Measurements from ENCODE around the gene MT1B.

Gene MT1B

DNA sequence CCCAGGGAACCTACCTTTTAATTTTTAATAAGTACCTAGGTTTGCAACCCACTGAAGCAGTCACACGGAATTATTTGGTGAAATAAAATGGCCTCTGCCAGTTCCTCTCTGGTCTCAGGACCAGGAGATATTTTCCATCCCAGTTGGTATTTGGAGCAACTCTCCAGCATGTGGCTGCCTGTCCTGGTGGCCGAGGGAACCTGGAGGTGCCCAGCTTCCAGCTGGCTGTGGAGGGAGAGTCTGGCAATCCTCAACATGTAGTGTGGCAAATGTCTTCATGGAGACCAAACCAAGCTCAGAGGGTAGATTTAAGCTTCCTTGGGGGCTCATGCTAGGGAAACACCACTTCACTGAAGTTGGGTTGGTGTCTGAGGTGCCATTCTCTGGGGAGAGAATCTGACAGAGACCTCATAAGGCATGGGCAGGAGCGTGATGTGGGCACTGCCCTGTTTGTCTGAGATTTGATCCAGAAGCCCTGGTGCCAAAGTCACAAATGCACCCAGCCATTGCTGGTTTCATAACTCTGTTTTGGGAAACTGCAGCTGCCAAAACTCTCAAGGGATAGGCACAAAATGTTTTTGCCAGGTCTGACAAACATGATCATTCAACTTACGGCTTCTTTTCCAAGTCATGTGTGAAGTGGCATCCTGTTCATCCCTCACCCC is 33.4 kb downstream of the MT1B start:
- no peak for DNase-seq (ENCODE audit: low read depth, low spot score)

- no peak for DNase-seq (ENCODE audit: low read depth, low spot score)
These were observed 35.1 kb downstream of the MT1B start for GRCh38 chr16:56686758-56687157.

DNA sequence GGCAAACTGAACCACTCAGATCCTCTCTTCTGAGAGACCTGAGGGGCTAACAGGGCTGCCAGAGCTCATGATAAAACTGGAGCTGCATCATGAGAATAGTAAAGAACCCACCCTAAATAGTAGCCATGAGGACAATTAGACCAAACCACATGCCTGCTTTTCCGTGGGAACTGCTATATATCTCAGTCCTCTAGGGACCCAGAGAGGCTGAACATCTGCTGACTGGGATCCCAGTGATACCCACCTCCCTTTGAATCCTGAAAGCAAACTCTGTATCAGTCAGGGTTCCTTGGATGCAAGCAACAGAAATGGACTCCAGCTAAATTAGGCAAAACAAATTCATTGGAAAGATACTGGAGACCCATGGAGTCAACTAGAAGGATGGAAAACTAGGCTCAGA is 37.1 kb downstream of the MT1B start:
- no peak for DNase-seq (ENCODE audit: low read depth, low spot score)

GRCh38 chr16:56689171-56689570 is 37.5 kb downstream of the MT1B start:
- DNase-seq (ENCODE audit: low read depth, low spot score): no peak

GRCh38 chr16:56690420-56691122 is 38.9 kb downstream of the MT1B start:
- no peak for DNase-seq (ENCODE audit: low read depth, low spot score)

- DNase-seq (ENCODE audit: low read depth, low spot score): no peak
These were observed 40.2 kb downstream of the MT1B start for GRCh38 chr16:56691885-56692284.

- DNase-seq (ENCODE audit: low read depth, low spot score): no peak
These were observed 43.6 kb downstream of the MT1B start for GRCh38 chr16:56695246-56695645.

- no peak for DNase-seq (ENCODE audit: low read depth, low spot score)
These were observed 45.9 kb downstream of the MT1B start for GRCh38 chr16:56697456-56698155.

DNA sequence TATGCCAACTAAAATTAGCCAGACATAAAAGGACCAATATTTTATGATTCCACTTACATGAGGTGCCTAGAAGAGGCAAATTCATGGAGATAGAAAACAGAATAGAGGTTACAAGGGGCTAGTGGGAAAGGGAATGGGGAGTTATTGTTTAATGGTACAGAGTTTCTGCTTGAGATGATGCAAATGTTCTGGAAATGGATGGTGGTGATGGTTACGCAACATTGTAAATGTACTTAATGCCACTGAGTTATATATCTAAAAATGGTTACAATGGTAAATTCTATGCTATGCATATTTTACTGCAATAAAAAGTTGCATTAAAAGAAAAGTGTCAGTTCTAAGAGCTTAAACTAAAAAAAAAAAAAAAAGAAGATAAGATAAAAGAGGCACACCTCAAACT is 48.5 kb downstream of the MT1B start:
- no peak for DNase-seq (ENCODE audit: low read depth, low spot score)

DNA sequence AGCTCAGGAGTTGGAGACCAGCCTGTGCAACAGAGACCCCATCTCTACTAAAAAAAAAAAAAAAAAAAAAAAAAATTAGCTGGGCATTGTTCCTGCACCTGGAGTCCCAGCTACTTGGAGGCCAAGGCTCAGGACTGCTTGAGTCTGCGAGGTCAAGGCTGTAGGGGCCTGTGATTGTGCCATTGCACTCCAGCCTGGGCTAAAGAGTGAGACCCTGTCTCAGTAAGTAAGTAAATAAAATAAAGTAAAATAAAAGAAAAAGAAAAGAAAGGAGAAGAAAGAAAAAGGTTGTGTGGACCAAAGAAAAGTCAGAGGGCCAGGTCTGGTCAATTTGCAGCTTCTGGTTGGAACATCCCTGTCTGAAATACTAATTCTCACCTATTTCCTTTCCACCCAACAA is 48.9 kb downstream of the MT1B start:
- DNase-seq (ENCODE audit: low read depth, low spot score): no peak

DNA sequence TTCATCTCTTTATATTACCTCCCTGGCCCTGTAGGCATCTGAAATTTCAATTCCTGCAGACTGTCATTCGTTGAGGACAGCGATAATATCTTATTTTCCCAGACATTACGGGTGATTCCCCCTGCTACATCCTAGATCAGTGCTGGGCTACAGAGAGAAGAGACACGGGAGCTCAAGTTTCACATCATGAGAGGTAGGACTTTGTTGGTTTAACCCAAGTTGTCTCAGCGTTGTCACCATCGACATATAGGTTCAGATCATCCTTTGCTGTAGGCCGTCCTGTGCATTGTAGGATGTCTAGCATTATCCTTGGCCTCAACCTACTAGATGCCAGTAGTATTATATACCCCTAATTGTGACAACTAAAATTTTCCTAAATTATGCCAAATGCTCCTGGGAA is 49.8 kb downstream of the MT1B start:
- DNase-seq (ENCODE audit: low read depth, low spot score): no peak
